Testis (tissue), 2 donors: ENCODE measurements around the gene UBE2H.

Experiments
- POLR2A ChIP-seq: fragments of 450-650 bp; IDR thresholded peaks from one replicate; pipeline ENCODE4 v1.6.1; 2017; ENCODE audit warnings: antibody characterized with exemption, mild to moderate bottlenecking, moderate library complexity
- TF ChIP-seq, protein P1 (sequence below), 3 experiments: fragments of 450-650 bp in 2 of 3; fragments of 200-600 bp in 1 of 3; sonication (generic) in 1 of 3; IDR thresholded peaks; one replicate each; pipeline ENCODE4 v1.5.1; 2016 to 2019; ENCODE audit warnings: antibody characterized with exemption in 3 of 3, mild to moderate bottlenecking in 2 of 3, moderate library complexity in 1 of 3

DNA sequence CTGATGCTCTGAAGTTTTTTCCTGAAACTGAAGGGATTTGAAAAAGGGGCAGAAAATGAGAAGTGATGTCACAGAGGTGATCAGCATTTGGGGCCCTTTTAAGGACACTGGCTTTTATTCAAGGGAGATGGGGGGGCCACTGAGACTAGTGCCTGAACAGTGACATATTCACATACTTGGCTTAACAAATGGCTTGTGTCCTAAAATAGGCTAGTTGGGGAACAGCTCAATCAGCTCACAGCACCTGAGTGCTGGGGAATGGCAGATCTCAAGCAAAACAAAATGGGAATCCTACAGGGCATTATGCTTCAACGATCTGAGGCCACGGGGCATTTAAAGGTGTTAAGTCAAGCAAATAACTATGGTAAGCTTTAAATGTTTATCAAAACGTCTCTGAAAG lies 90.1 kb downstream of the UBE2H start:
- TF ChIP-seq, protein P1, sequence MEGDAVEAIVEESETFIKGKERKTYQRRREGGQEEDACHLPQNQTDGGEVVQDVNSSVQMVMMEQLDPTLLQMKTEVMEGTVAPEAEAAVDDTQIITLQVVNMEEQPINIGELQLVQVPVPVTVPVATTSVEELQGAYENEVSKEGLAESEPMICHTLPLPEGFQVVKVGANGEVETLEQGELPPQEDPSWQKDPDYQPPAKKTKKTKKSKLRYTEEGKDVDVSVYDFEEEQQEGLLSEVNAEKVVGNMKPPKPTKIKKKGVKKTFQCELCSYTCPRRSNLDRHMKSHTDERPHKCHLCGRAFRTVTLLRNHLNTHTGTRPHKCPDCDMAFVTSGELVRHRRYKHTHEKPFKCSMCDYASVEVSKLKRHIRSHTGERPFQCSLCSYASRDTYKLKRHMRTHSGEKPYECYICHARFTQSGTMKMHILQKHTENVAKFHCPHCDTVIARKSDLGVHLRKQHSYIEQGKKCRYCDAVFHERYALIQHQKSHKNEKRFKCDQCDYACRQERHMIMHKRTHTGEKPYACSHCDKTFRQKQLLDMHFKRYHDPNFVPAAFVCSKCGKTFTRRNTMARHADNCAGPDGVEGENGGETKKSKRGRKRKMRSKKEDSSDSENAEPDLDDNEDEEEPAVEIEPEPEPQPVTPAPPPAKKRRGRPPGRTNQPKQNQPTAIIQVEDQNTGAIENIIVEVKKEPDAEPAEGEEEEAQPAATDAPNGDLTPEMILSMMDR (IDR thresholded peaks at IDR 0.05): no peak
- no peak for TF ChIP-seq POLR2A
